HCT116 (cell line): Measurements from ENCODE around the gene FRMD3. TPM values are rescaled to one million over a fixed set of nuclear protein-coding genes. Genes with fewer than 3 reads are reported as not detected.

Experiments used
- ATAC-seq: fragments of 200-7000 bp; cut with Tn5 transposase; 2 replicates; pipeline ENCODE4 v1.9.1; 2020; ENCODE audit warnings: mild to moderate bottlenecking, moderate library complexity
- BruUV-seq: library from RNA; stranded (reverse); fragments of 400-500 nt; replicated peaks from 2 replicates; lab custom pipeline; 2021; lab: Mats Ljungman, UMichigan
- CTCF ChIA-PET: fragments of 300-600 bp; sonication (Branson Sonifier 250); formaldehyde crosslinking; loops from one replicate; lab custom pipeline; 2021; ENCODE audit warnings: antibody characterized with exemption; lab: Charles Lee
- POLR2A ChIA-PET: fragments of 300-600, 350-600 bp; sonication (Branson Sonifier 250); formaldehyde crosslinking; loops from one replicate; lab custom pipeline; 2021; ENCODE audit warnings: antibody characterized with exemption; lab: Charles Lee
- RAD21 ChIA-PET, 2 experiments: fragments of 300-600 bp; sonication (Branson Sonifier 250); formaldehyde crosslinking; loops; one replicate each; lab custom pipeline; 2023; ENCODE audit warnings: low total read pairs in 2 of 2; ENCODE audit not compliant: uncharacterized antibody in 2 of 2, unreplicated experiment in 2 of 2, low non-redundant PET in 1 of 2; lab: Charles Lee
- DNase-seq: peaks from one replicate; pipeline ENCODE4 v3.0.0-alpha.2; 2010; ENCODE audit warnings: low read depth, low spot score
- H2AFZ ChIP-seq: fragments of 200-600 bp; shearing (Covaris generic), sonication (generic); 2 replicates; pipeline ENCODE4 v1.6.1; 2017; ENCODE audit warnings: low read depth, mixed run types, mixed read lengths, antibody characterized with exemption, low read length; ENCODE audit not compliant: poor library complexity, severe bottlenecking
- H3K27ac ChIP-seq: 2 replicates; pipeline ENCODE4 v1.5.1; 2012; ENCODE audit warnings: low read depth, low read length
- H3K27me3 ChIP-seq: fragments of 200-600 bp; sonication (generic); 2 replicates; pipeline ENCODE4 v1.6.1; 2016; ENCODE audit warnings: mixed run types, low read length, mixed read lengths; ENCODE audit not compliant: insufficient read depth
- H3K36me3 ChIP-seq, 2 experiments: fragments of 200-500 bp in 1 of 2; fragments of 200-600 bp in 1 of 2; sonication (Bioruptor generic) in 1 of 2; sonication (generic) in 1 of 2; 2 replicates each; pipeline versions ENCODE4 v1.5.1 to v1.6.1; 2014 to 2016; ENCODE audit warnings: low read length in 2 of 2, inconsistent platforms in 1 of 2, mixed read lengths in 1 of 2, mixed run types in 1 of 2; ENCODE audit not compliant: insufficient read depth in 2 of 2, control insufficient read depth in 1 of 2
- H3K4me1 ChIP-seq, 2 experiments: fragments of 200-600 bp in 1 of 2; sonication (generic) in 1 of 2; 2 replicates each; pipeline versions ENCODE4 v1.5.1 to v1.6.1; 2012 to 2017; ENCODE audit warnings: low read length in 2 of 2, inconsistent platforms in 1 of 2, mild to moderate bottlenecking in 1 of 2, mixed read lengths in 1 of 2, mixed run types in 1 of 2, moderate library complexity in 1 of 2; ENCODE audit not compliant: insufficient read depth in 2 of 2, control insufficient read depth in 1 of 2
- H3K4me2 ChIP-seq: fragments of 200-600 bp; sonication (generic); 2 replicates; pipeline ENCODE4 v1.6.1; 2017; ENCODE audit warnings: mixed run types, low read length, mixed read lengths
- H3K4me3 ChIP-seq, 2 experiments: fragments of 200-600 bp in 1 of 2; sonication (generic) in 1 of 2; replicated peaks in 1 of 2; 2 replicates each; pipeline ENCODE4 v1.5.1; 2011 to 2016; ENCODE audit warnings: low read length in 2 of 2, control low read depth in 1 of 2, low read depth in 1 of 2, mild to moderate bottlenecking in 1 of 2, mixed read lengths in 1 of 2, mixed run types in 1 of 2
- H3K79me2 ChIP-seq: fragments of 200-600 bp; sonication (generic); 2 replicates; pipeline ENCODE4 v1.6.1; 2017; ENCODE audit warnings: mild to moderate bottlenecking, mixed run types, low read length, moderate library complexity, mixed read lengths; ENCODE audit not compliant: insufficient read depth
- H3K9ac ChIP-seq: fragments of 200-600 bp; sonication (generic); 2 replicates; pipeline ENCODE4 v1.6.1; 2016; ENCODE audit warnings: low read length, mixed read lengths
- H3K9me2 ChIP-seq: fragments of 200-600 bp; sonication (generic), shearing (Covaris generic); 2 replicates; pipeline ENCODE4 v1.6.1; 2017; ENCODE audit warnings: mixed run types, mild to moderate bottlenecking, moderate library complexity; ENCODE audit not compliant: insufficient read depth
- H3K9me3 ChIP-seq, 2 experiments: fragments of 200-500 bp in 1 of 2; fragments of 200-600 bp in 1 of 2; sonication (Bioruptor generic) in 1 of 2; sonication (generic) in 1 of 2; 2 replicates each; pipeline ENCODE4 v1.6.1; 2014 to 2017; ENCODE audit warnings: low read length in 2 of 2, mixed read lengths in 2 of 2, inconsistent platforms in 1 of 2, low read depth in 1 of 2, mild to moderate bottlenecking in 1 of 2, mixed run types in 1 of 2, moderate library complexity in 1 of 2; ENCODE audit not compliant: control insufficient read depth in 1 of 2, insufficient read depth in 1 of 2
- H4K20me1 ChIP-seq: fragments of 200-600 bp; sonication (generic), shearing (Covaris generic); 2 replicates; pipeline ENCODE4 v1.6.1; 2017; ENCODE audit warnings: mixed run types, mild to moderate bottlenecking, moderate library complexity; ENCODE audit not compliant: insufficient read depth
- ATF3 ChIP-seq: IDR thresholded peaks from 2 replicates; pipeline ENCODE4 v1.6.1; 2012
- CBX3 ChIP-seq: IDR thresholded peaks from 2 replicates; pipeline ENCODE4 v1.6.1; 2012; ENCODE audit warnings: low read depth
- CEBPB ChIP-seq: IDR thresholded peaks from 2 replicates; pipeline ENCODE4 v1.6.1; 2012; ENCODE audit warnings: low read depth
- CTCF ChIP-seq, 3 experiments: fragments of 200-600 bp in 1 of 3; sonication (generic) in 1 of 3; IDR thresholded peaks in 2 of 3; conservative IDR thresholded peaks in 1 of 3; 2 replicates each; pipeline ENCODE4 v1.5.1; 2012 to 2017; ENCODE audit warnings: low read depth in 2 of 3, low read length in 2 of 3, antibody characterized with exemption in 1 of 3, borderline replicate concordance in 1 of 3, control low read depth in 1 of 3, mild to moderate bottlenecking in 1 of 3, mixed read lengths in 1 of 3, mixed run types in 1 of 3, moderate library complexity in 1 of 3; ENCODE audit not compliant: insufficient read depth in 1 of 3
- EGR1 ChIP-seq: IDR thresholded peaks from 2 replicates; pipeline ENCODE4 v1.6.1; 2012; ENCODE audit warnings: low read depth
- EZH2 ChIP-seq: fragments of 200-600 bp; sonication (generic); IDR thresholded peaks from 2 replicates; pipeline ENCODE4 v1.6.1; 2017; ENCODE audit warnings: antibody characterized with exemption, mixed run types
- MAX ChIP-seq: IDR thresholded peaks from 2 replicates; pipeline ENCODE4 v1.6.1; 2012
- POLR2AphosphoS5 ChIP-seq: IDR thresholded peaks from 2 replicates; pipeline ENCODE4 v1.6.1; 2011; ENCODE audit warnings: mild to moderate bottlenecking, low read depth, low read length, moderate library complexity
- RAD21 ChIP-seq: IDR thresholded peaks from 2 replicates; pipeline ENCODE4 v1.6.1; 2012; ENCODE audit warnings: low read depth, mild to moderate bottlenecking
- REST ChIP-seq: IDR thresholded peaks from 2 replicates; pipeline ENCODE4 v1.6.1; 2012; ENCODE audit warnings: low read depth
- SIN3A ChIP-seq: IDR thresholded peaks from 2 replicates; pipeline ENCODE4 v1.6.1; 2012; ENCODE audit warnings: low read depth
- SP1 ChIP-seq: IDR thresholded peaks from 2 replicates; pipeline ENCODE4 v1.6.1; 2012; ENCODE audit warnings: low read depth
- SRF ChIP-seq: IDR thresholded peaks from 2 replicates; pipeline ENCODE4 v1.6.1; 2012; ENCODE audit warnings: low read depth
- TCF7L2 ChIP-seq: IDR thresholded peaks from 2 replicates; pipeline ENCODE4 v1.7.0; 2011; ENCODE audit warnings: borderline replicate concordance, inconsistent platforms; ENCODE audit not compliant: insufficient read depth, insufficient read length; ENCODE audit errors: extremely low read depth
- ZBTB33 ChIP-seq: IDR thresholded peaks from 2 replicates; pipeline ENCODE4 v1.6.1; 2011; ENCODE audit warnings: mild to moderate bottlenecking, low read length, moderate library complexity; ENCODE audit not compliant: insufficient replicate concordance; ENCODE audit errors: extremely low read depth
- intact Hi-C: fragments of 100-400 bp; cut with micrococcal nuclease; formaldehyde crosslinking; loops from 2 replicates; pipeline ENCODE4 v1.10.0; 2022
- total RNA-seq: library from RNA; stranded (reverse); gene quantifications from one replicate; pipeline ENCODE4 v1.2.1, GENCODE V29; 2021; ENCODE audit not compliant: unreplicated experiment

Gene FRMD3
- total RNA-seq, 1 experiment from 2014 or later, result 0.89 TPM

GRCh38 chr9:83474631-83475030 is 63.6 kb downstream of the FRMD3 start (continued):
- no peak for TF ChIP-seq ZBTB33
- no peak for TF ChIP-seq REST
- TF ChIP-seq SP1, result no peak

GRCh38 chr9:83473488-83473971 is 64.7 kb downstream of the FRMD3 start:
- no peaks in the 10 kb centered on the region for H3K9me3 ChIP-seq
- H2AFZ ChIP-seq, result no peak overlapping the region
- peaks cover 0 to 8% of the 10 kb centered on the region in 2 experiments; a peak in 1 of 4 replicates for H3K4me1 ChIP-seq
- no peak overlapping the region for H3K27ac ChIP-seq
- ChIA-PET CTCF (no interaction called here), POLR2A (no interaction called here), RAD21 (no interaction called here)
- BruUV-seq, result no TSS peak
- no peak overlapping the region for H3K9ac ChIP-seq
- H4K20me1 ChIP-seq, result no peaks in the 10 kb centered on the region
- H3K4me2 ChIP-seq, result no peak overlapping the region
- no peak overlapping the region for H3K4me3 ChIP-seq
- H3K79me2 ChIP-seq, result no peaks in the 10 kb centered on the region
- no peaks in the 10 kb centered on the region for H3K27me3 ChIP-seq
- ATAC-seq, result no peak
- H3K36me3 ChIP-seq, result no peaks in the 10 kb centered on the region
- no peak for DNase-seq
- intact Hi-C loops, result no loop called here
- H3K9me2 ChIP-seq, result no peaks in the 10 kb centered on the region
- TF ChIP-seq CBX3, result no peak
- no peak for TF ChIP-seq RAD21
- TF ChIP-seq ZBTB33, result no peak
- no peak for TF ChIP-seq EGR1
- TF ChIP-seq MAX, result no peak
- TF ChIP-seq SRF, result no peak
- no peak for TF ChIP-seq POLR2AphosphoS5
- TF ChIP-seq ATF3, result no peak
- TF ChIP-seq TCF7L2, result no peak
- no peak for TF ChIP-seq CEBPB
- TF ChIP-seq EZH2, result no peak
- TF ChIP-seq SIN3A, result no peak
- TF ChIP-seq CTCF (IDR thresholded peaks at IDR 0.05 in 2 of 3, conservative IDR thresholded peaks at IDR 0.05 in 1 of 3; ENCODE audit: borderline replicate concordance in 1 of 3, insufficient read depth in 1 of 3, low read depth in 2 of 3, low read length in 2 of 3), result no peak
